ENCODE data around the gene MVB12B.

- TF ChIP-seq, protein P1, sequence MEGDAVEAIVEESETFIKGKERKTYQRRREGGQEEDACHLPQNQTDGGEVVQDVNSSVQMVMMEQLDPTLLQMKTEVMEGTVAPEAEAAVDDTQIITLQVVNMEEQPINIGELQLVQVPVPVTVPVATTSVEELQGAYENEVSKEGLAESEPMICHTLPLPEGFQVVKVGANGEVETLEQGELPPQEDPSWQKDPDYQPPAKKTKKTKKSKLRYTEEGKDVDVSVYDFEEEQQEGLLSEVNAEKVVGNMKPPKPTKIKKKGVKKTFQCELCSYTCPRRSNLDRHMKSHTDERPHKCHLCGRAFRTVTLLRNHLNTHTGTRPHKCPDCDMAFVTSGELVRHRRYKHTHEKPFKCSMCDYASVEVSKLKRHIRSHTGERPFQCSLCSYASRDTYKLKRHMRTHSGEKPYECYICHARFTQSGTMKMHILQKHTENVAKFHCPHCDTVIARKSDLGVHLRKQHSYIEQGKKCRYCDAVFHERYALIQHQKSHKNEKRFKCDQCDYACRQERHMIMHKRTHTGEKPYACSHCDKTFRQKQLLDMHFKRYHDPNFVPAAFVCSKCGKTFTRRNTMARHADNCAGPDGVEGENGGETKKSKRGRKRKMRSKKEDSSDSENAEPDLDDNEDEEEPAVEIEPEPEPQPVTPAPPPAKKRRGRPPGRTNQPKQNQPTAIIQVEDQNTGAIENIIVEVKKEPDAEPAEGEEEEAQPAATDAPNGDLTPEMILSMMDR (IDR thresholded peaks at IDR 0.05) = no peak
- no peak for TF ChIP-seq POLR2AphosphoS5 (IDR thresholded peaks at IDR 0.05)
- TF ChIP-seq EP300 (IDR thresholded peaks at IDR 0.05; ENCODE audit: low read depth) = no peak
These were observed 141.7 kb downstream of the MVB12B start for GRCh38 chr9:126468141-126468825.
